Measurements from ENCODE around the gene ZWILCH. TPM values are rescaled to one million over a fixed set of nuclear protein-coding genes. Genes with fewer than 3 reads are reported as not detected.

The ZWILCH gene
- total RNA-seq, 1 experiment from 2014 or later = 39.9 TPM

DNA sequence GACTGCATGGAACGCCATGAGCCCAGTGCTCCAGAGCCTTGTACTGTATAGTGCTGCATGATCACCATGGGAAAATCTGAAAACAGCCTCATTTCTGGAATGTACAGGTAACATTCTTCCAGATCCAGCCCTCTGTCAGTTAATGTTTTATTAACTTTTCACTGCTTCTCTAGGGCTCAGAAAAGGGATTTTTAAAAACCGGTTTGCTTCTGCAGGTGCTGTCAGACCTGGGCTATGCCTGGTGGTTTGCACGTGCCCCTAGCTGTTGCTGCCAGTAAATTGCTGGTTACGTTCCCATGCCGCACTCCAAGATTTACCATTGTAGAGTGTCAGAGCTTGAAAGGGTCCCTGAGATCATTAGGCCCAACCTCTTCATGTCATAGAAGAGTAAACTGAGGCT is 16.6 kb upstream of the ZWILCH start:
- H3K27ac ChIP-seq (ENCODE audit: low read length) = no peak overlapping the region
- no peaks in the 10 kb centered on the region for H3K4me1 ChIP-seq (ENCODE audit: control insufficient read depth, insufficient read depth, low read length)
- TF ChIP-seq POLR2AphosphoS5 (IDR thresholded peaks at IDR 0.05; ENCODE audit: low read depth, low read length) (no peak), TCF7L2 (IDR thresholded peaks at IDR 0.05; ENCODE audit: low read depth, low read length) (no peak), SIN3A (IDR thresholded peaks at IDR 0.05; ENCODE audit: borderline replicate concordance, insufficient read depth, low read depth, low read length) (no peak)
- TF ChIP-seq, protein P1, sequence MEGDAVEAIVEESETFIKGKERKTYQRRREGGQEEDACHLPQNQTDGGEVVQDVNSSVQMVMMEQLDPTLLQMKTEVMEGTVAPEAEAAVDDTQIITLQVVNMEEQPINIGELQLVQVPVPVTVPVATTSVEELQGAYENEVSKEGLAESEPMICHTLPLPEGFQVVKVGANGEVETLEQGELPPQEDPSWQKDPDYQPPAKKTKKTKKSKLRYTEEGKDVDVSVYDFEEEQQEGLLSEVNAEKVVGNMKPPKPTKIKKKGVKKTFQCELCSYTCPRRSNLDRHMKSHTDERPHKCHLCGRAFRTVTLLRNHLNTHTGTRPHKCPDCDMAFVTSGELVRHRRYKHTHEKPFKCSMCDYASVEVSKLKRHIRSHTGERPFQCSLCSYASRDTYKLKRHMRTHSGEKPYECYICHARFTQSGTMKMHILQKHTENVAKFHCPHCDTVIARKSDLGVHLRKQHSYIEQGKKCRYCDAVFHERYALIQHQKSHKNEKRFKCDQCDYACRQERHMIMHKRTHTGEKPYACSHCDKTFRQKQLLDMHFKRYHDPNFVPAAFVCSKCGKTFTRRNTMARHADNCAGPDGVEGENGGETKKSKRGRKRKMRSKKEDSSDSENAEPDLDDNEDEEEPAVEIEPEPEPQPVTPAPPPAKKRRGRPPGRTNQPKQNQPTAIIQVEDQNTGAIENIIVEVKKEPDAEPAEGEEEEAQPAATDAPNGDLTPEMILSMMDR (IDR thresholded peaks at IDR 0.05) = no peak
- TF ChIP-seq, protein P2, sequence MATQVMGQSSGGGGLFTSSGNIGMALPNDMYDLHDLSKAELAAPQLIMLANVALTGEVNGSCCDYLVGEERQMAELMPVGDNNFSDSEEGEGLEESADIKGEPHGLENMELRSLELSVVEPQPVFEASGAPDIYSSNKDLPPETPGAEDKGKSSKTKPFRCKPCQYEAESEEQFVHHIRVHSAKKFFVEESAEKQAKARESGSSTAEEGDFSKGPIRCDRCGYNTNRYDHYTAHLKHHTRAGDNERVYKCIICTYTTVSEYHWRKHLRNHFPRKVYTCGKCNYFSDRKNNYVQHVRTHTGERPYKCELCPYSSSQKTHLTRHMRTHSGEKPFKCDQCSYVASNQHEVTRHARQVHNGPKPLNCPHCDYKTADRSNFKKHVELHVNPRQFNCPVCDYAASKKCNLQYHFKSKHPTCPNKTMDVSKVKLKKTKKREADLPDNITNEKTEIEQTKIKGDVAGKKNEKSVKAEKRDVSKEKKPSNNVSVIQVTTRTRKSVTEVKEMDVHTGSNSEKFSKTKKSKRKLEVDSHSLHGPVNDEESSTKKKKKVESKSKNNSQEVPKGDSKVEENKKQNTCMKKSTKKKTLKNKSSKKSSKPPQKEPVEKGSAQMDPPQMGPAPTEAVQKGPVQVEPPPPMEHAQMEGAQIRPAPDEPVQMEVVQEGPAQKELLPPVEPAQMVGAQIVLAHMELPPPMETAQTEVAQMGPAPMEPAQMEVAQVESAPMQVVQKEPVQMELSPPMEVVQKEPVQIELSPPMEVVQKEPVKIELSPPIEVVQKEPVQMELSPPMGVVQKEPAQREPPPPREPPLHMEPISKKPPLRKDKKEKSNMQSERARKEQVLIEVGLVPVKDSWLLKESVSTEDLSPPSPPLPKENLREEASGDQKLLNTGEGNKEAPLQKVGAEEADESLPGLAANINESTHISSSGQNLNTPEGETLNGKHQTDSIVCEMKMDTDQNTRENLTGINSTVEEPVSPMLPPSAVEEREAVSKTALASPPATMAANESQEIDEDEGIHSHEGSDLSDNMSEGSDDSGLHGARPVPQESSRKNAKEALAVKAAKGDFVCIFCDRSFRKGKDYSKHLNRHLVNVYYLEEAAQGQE (IDR thresholded peaks at IDR 0.05; ENCODE audit: insufficient read depth in 1 of 2, low read depth in 2 of 2, low read length in 1 of 2) = no peak
- BruUV-seq (replicated peaks) = no TSS peak
- CTCF ChIA-PET = no interaction called here
- no peaks in the 10 kb centered on the region for H3K27me3 ChIP-seq (ENCODE audit: control insufficient read depth, insufficient read depth, low read length)
- no peak for ATAC-seq
- no peak overlapping the region for H3K4me3 ChIP-seq (ENCODE audit: low read depth in 2 of 2, low read length in 2 of 2)
- no peaks in the 10 kb centered on the region for H3K9me3 ChIP-seq (ENCODE audit: control insufficient read depth, insufficient read depth, low read depth, low read length)
- in situ Hi-C loops (cut with HindIII; ENCODE audit: low pct_unique_long_range_greater_than_20kb, low sequenced_read_pairs) = no loop called here
- peaks cover 14% of the 10 kb centered on the region for H3K36me3 ChIP-seq (ENCODE audit: control insufficient read depth, insufficient read depth, low read length)
- intact Hi-C loops (cut with micrococcal nuclease; ENCODE audit: unreplicated experiment) = no loop called here
- POLR2A ChIA-PET = no interaction called here
- DNase-seq (ENCODE audit: low read depth, low spot score) = no peak

DNA sequence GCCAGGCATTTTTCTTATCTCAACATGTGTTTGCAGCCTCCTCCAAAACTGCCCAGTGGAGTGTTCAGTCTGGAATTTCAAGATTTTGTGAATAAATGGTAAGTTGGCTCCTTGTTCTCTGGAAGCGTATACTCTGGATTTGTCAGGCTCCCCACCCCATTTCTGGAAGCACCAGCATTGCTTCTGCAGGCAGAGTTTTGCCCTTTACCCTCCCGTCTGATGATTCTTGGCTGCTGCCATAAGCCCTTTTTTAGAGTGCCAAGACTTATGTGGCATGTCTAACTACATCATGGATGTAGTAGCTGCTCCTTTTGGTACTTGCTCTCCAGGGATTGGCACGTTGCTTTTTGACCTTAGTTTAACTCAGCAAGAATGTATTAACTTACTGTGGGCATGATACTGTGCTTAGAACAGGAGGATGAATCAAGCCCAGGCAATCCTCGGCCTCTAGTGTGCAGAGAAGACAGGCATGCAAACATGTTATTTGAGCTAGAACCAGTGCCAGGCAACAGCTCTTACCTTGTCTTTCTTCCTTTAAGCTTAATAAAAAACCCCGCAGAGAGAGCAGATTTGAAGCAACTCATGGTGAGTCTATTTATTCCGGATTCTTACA is 15.8 kb upstream of the ZWILCH start:
- Histone ChIP-seq H3K4me3 (ENCODE audit: low read depth in 2 of 2, low read length in 2 of 2) (no peak overlapping the region), H3K4me1 (ENCODE audit: control insufficient read depth, insufficient read depth, low read length) (no peaks in the 10 kb centered on the region), H3K27ac (ENCODE audit: low read length) (no peak overlapping the region), H3K36me3 (ENCODE audit: control insufficient read depth, insufficient read depth, low read length) (peaks cover 19% of the 10 kb centered on the region), H3K27me3 (ENCODE audit: control insufficient read depth, insufficient read depth, low read length) (no peaks in the 10 kb centered on the region), H3K9me3 (ENCODE audit: control insufficient read depth, insufficient read depth, low read depth, low read length) (no peaks in the 10 kb centered on the region)
- ChIA-PET POLR2A (no interaction called here), CTCF (no interaction called here)
- intact Hi-C loops (cut with micrococcal nuclease; ENCODE audit: unreplicated experiment) (no loop called here), in situ Hi-C loops (cut with HindIII; ENCODE audit: low pct_unique_long_range_greater_than_20kb, low sequenced_read_pairs) (no loop called here)
- TF ChIP-seq TCF7L2 (IDR thresholded peaks at IDR 0.05; ENCODE audit: low read depth, low read length) (no peak), SIN3A (IDR thresholded peaks at IDR 0.05; ENCODE audit: borderline replicate concordance, insufficient read depth, low read depth, low read length) (no peak), POLR2AphosphoS5 (IDR thresholded peaks at IDR 0.05; ENCODE audit: low read depth, low read length) (no peak)
- TF ChIP-seq, protein P2 (IDR thresholded peaks at IDR 0.05; ENCODE audit: insufficient read depth in 1 of 2, low read depth in 2 of 2, low read length in 1 of 2) = no peak
- TF ChIP-seq, protein P1 (IDR thresholded peaks at IDR 0.05) = no peak
- no peak for ATAC-seq
- BruUV-seq (replicated peaks) = no TSS peak
- DNase-seq (ENCODE audit: low read depth, low spot score) = no peak
